SJSA1 (cell line): ENCODE results near the gene VASP. TPM values are rescaled to one million over a fixed set of nuclear protein-coding genes. Genes with fewer than 3 reads are reported as not detected.

Source experiments
- DNase-seq, 2 experiments: peaks; one replicate each; pipeline ENCODE4 v3.0.0-alpha.2; 2015 to 2020; ENCODE audit warnings: low spot score in 2 of 2, low read depth in 1 of 2
- H3K27ac ChIP-seq: fragments of 250-450 bp; sonication (Bioruptor Pico); 2 replicates; pipeline ENCODE4 v1.5.1; 2020; ENCODE audit warnings: mild to moderate bottlenecking, moderate library complexity
- H3K27me3 ChIP-seq: fragments of 250-450 bp; sonication (Bioruptor Pico); replicated peaks from 2 replicates; pipeline ENCODE4 v1.5.1; 2020; ENCODE audit warnings: mild to moderate bottlenecking, moderate library complexity
- H3K36me3 ChIP-seq: fragments of 250-450 bp; sonication (Bioruptor Pico); 2 replicates; pipeline ENCODE4 v1.5.1; 2020; ENCODE audit warnings: mild to moderate bottlenecking
- H3K4me1 ChIP-seq: fragments of 250-450 bp; sonication (Bioruptor Pico); replicated peaks from 2 replicates; pipeline ENCODE4 v1.6.1; 2021; ENCODE audit warnings: mild to moderate bottlenecking
- H3K4me3 ChIP-seq: fragments of 250-450 bp; sonication (Bioruptor Pico); 2 replicates; pipeline ENCODE4 v1.5.1; 2020; ENCODE audit warnings: mild to moderate bottlenecking
- H3K9me3 ChIP-seq: fragments of 250-450 bp; sonication (Bioruptor Pico); replicated peaks from 2 replicates; pipeline ENCODE4 v1.5.1; 2020; ENCODE audit warnings: mild to moderate bottlenecking
- total RNA-seq: library from RNA; depleted of rRNA; stranded (reverse); fragments of >200 nt; shearing (Covaris generic); gene quantifications from 2 replicates; pipeline ENCODE4 v1.2.3, GENCODE V29; 2014

The VASP gene
- total RNA-seq, 1 experiment from 2014 or later, result 115 TPM

DNA sequence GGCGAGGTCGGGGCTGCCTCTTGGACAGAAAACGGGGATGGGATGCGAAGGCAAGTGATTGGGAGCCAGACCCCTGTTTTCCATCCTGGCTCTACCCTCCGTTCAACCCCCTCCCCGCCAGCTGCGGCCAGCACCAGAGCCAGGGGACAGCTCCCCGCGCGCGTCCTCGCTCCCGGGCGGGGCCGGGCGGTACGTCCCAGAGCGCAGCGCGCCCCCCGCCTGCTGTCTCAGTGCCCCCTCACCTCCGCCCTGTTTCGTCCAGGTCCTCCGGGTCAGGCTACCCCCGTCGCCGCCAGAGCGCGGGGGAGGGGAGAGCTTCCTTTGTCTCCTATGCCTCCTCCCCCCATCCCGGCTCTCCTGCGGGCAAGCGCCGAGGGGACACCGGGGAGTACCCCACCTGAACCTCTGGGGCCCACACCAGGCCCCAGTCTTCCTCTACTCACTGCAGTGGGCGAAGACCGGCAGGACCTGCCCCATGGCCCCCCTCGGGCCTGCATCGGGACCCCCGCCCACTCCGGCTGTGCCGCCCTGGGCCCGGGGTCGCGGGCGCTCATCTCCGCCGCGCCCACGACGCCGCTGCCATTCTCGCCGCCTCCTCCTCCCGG, 10.8 kb upstream of the VASP start:
- DNase-seq, result no peak
- Histone ChIP-seq H3K27me3 (peaks cover 12% of the 10 kb centered on the region), H3K36me3 (peaks cover 4% of the 10 kb centered on the region; the same call in 1 of the 2 replicates), H3K27ac (no peak overlapping the region), H3K4me3 (peak overlapping the region; percentile 54), H3K9me3 (0 out of 2 replicates have a peak, but pooled peaks cover 8% of the 10 kb centered on the region), H3K4me1 (peaks cover 24% of the 10 kb centered on the region)

DNA sequence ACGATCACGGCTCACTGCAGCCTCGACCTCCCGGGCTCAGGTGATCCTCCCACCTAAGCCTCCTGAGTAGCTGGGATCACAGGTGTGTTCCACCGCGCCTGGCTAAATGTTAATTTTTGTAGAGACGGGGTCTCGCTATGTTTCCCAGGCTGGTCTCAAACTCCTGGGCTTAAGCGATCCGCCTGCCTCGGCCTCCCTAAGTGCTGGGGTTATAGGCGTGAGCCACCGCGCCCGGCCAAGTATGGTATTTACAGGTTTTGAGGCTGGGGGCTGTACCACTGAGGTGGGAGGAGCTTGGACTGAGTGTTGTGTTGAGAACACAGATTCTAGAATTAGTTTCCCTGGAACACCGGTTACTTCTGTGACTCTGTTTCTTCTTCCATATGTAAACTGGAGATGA, 9.5 kb upstream of the VASP start:
- Histone ChIP-seq H3K4me1 (peaks cover 24% of the 10 kb centered on the region), H3K36me3 (peaks cover 4% of the 10 kb centered on the region; the same call in 1 of the 2 replicates), H3K27ac (no peak overlapping the region), H3K27me3 (peaks cover 12% of the 10 kb centered on the region), H3K9me3 (0 out of 2 replicates have a peak, but pooled peaks cover 8% of the 10 kb centered on the region), H3K4me3 (no peak overlapping the region)
- DNase-seq, result no peak

DNA sequence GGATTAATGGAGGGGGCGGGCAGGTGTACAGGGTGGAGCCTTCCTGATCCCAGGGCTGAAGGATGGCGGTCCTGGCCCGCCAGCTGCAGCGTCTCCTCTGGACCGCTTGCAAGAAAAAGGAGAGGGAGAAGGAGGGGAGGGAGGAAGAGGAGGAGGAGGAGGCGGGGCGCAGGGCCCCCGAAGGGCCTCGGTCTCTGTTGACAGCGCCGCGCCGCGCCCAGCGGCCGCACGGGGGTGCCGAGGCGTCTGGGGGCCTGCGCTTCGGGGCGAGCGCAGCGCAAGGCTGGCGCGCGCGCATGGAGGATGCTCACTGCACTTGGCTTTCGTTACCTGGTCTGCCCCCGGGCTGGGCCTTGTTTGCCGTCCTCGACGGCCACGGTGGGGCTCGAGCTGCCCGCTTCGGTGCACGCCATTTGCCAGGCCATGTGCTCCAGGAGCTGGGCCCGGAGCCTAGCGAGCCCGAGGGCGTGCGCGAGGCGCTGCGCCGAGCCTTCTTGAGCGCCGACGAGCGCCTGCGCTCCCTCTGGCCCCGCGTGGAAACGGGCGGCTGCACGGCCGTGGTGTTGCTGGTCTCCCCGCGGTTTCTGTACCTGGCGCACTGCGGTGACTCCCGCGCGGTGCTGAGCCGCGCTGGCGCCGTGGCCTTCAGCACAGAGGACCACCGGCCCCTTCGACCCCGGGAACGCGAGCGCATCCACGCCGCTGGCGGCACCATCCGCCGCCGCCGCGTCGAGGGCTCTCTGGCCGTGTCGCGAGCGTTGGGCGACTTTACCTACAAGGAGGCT, 8.7 kb upstream of the VASP start, which contains the start of gene PPM1N:
Gene PPM1N, plus strand, starts transcription at position 33 of the 785 bp plus-strand sequence. Its CDS starts 30 bp downstream, at position 63.
- Histone ChIP-seq H3K9me3 (0 out of 2 replicates have a peak, but pooled peaks cover 8% of the 10 kb centered on the region), H3K27me3 (peaks cover 12% of the 10 kb centered on the region), H3K4me3 (peak within 1 kb of the TSS; percentile 54), H3K4me1 (peaks cover 24% of the 10 kb centered on the region), H3K27ac (no peak within 1 kb of the TSS), H3K36me3 (peaks cover 4% of the 10 kb centered on the region; the same call in 1 of the 2 replicates)
- DNase-seq, result no peak

DNA sequence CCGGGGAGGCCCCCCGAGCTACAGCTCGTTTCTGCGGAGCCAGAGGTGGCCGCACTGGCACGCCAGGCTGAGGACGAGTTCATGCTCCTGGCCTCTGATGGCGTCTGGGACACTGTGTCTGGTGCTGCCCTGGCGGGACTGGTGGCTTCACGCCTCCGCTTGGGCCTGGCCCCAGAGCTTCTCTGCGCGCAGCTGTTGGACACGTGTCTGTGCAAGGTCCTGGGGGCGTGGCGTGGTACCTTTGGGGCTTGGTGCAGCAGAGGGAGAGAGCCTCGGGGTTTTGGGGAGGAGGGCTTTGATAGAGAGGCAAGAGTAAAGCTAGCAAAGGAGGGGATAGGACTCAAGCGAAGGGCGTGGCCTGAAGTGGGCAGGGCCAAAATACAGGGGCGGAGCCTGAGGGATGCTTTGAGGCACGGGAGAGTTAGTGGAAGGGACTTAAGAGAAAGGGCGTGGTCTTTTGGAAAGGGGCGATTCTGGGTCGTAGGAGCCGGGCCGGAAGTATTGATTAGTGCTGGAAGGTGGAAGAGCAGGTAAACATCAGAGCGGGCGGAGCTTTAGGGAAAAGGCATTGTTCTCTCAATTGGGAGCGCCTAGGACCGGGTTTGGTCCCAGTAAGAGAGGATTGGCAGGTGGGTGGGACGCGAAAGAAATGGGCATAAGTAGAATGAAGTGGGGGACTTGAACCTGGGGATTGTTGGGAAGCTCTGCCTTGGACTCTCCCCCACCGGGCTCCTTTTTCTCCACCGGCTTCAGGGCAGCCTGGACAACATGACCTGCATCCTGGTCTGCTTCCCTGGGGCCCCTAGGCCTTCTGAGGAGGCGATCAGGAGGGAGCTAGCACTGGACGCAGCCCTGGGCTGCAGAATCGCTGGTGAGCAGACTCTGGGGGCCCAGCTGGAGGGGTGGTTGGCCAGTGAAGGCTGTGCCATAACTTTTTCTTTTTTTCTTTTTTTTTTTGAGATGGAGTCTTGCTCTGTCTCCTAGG, 7.8 kb upstream of the VASP start:
- H3K36me3 ChIP-seq, result peaks cover 4% of the 10 kb centered on the region; the same call in 1 of the 2 replicates
- H3K27me3 ChIP-seq, result peaks cover 12% of the 10 kb centered on the region
- no peak for DNase-seq
- H3K4me3 ChIP-seq, result no peak overlapping the region
- 0 out of 2 replicates have a peak, but pooled peaks cover 5% of the 10 kb centered on the region for H3K9me3 ChIP-seq
- H3K27ac ChIP-seq, result no peak overlapping the region
- H3K4me1 ChIP-seq, result peaks cover 24% of the 10 kb centered on the region

DNA sequence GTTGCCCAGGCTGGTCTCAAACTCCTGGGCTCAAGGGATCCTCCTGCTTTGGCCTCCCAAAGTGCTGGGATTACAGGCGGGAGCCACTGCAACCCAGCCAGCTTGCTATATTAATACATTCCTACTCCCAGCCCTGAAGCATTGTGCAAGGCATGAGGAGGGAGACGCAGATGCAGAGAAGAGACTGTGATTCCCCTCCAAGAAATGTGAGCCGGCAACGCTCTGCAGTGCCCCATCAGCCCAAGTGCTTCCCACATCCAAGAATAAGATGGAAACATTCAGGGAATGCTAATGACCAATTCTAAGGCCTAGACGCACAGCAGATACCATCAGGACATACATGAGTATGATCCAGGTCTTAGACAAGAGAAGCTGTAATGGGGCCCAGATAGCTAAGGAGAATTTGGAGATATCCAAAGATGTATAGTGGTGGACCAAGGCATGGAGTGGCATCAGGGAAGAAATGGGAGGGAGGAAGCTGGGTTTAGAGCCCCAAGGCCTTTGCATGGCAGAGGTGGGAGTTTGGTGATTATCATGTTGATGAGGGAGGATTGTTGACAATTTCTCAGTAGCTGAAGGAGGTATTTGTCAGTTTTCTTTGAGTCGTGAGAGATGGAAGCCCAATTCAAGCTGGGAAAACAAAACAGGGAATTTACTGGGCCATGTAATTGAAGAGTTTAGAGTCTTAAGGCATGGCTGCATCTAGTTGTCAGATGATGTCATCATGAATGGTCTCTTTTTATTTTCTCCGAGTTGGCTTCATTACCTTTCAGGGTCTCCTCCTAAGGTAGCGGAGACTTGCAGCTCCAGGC, 6.2 kb upstream of the VASP start:
- no peak overlapping the region for H3K27ac ChIP-seq
- no peak for DNase-seq
- peaks cover 4% of the 10 kb centered on the region; the same call in 1 of the 2 replicates for H3K36me3 ChIP-seq

DNA sequence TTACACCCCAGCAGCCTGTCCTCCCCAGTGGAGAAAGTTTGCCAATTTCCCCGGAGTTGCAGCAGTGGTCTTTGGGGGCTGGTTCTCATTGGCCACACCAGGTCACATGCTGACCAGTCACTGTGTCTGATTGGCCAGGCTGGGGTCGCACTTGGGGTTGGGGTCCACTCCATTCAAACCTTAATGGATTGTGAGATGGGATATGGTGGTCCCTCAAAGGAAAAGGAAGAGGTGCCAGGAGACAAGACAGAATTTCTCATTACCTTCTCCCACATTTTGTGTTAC, 5.6 kb upstream of the VASP start:
- Histone ChIP-seq H3K4me1 (peaks cover 29% of the 10 kb centered on the region), H3K27me3 (peaks cover 12% of the 10 kb centered on the region), H3K9me3 (0 out of 2 replicates have a peak, but pooled peaks cover under 1% of the 10 kb centered on the region), H3K27ac (no peak overlapping the region), H3K36me3 (peaks cover under 1% of the 10 kb centered on the region; the same call in 1 of the 2 replicates), H3K4me3 (no peak overlapping the region)
- no peak for DNase-seq

More for the DNA sequence above, 6.2 kb upstream of the VASP start:
- Histone ChIP-seq H3K4me1 (peaks cover 32% of the 10 kb centered on the region), H3K9me3 (0 out of 2 replicates have a peak, but pooled peaks cover 5% of the 10 kb centered on the region), H3K4me3 (no peak overlapping the region), H3K27me3 (peaks cover 12% of the 10 kb centered on the region)

DNA sequence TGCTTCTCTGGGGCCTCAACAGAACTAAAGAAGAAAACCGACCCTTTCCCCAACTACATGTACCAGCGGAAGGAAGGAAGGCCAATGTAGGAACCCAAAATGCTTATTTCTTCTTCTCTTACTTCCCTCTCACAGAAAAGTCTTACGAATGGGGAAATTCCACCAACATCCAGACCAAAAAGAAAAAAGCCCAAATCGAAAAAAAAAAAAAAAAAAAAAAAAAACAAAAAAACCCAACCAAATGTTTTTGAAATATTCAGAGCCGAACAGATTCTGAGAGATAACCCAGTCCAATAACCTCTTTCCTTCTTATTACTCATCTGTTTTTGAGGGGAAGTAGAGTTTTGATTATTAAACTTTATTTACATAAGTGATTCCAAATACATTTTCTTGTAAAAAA, 5.2 kb upstream of the VASP start:
- H3K27ac ChIP-seq, result no peak overlapping the region
- DNase-seq, result no peak
- H3K36me3 ChIP-seq, result no peaks in the 10 kb centered on the region
- peaks cover 12% of the 10 kb centered on the region for H3K27me3 ChIP-seq
- H3K4me3 ChIP-seq, result no peak overlapping the region
- H3K4me1 ChIP-seq, result peaks cover 27% of the 10 kb centered on the region
- no peaks in the 10 kb centered on the region for H3K9me3 ChIP-seq

DNA sequence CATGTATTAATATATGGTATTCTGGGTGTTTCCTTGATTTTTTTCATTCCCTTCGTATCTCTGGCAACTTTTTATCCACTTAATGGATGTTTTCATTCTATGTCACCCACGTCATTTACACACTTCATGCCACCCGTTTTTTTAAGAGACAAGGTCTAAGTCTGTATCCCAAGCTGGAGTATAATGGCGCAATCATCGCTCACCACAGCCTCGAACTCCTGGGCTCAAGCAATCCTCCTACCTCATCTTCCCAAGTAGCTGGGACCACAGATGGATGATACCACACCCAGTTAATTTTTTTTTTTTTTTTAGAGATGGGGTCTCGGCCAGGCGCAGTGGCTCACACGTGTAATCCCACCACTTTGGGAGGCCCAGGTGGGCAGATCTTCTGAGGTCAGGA, 3.4 kb upstream of the VASP start:
- H3K4me3 ChIP-seq, result no peak overlapping the region
- H3K27me3 ChIP-seq, result peaks cover 3% of the 10 kb centered on the region
- H3K4me1 ChIP-seq, result peaks cover 19% of the 10 kb centered on the region
- no peak overlapping the region for H3K27ac ChIP-seq
- peaks cover 12% of the 10 kb centered on the region; the same call in 1 of the 2 replicates for H3K36me3 ChIP-seq
- no peak for DNase-seq
- no peaks in the 10 kb centered on the region for H3K9me3 ChIP-seq

DNA sequence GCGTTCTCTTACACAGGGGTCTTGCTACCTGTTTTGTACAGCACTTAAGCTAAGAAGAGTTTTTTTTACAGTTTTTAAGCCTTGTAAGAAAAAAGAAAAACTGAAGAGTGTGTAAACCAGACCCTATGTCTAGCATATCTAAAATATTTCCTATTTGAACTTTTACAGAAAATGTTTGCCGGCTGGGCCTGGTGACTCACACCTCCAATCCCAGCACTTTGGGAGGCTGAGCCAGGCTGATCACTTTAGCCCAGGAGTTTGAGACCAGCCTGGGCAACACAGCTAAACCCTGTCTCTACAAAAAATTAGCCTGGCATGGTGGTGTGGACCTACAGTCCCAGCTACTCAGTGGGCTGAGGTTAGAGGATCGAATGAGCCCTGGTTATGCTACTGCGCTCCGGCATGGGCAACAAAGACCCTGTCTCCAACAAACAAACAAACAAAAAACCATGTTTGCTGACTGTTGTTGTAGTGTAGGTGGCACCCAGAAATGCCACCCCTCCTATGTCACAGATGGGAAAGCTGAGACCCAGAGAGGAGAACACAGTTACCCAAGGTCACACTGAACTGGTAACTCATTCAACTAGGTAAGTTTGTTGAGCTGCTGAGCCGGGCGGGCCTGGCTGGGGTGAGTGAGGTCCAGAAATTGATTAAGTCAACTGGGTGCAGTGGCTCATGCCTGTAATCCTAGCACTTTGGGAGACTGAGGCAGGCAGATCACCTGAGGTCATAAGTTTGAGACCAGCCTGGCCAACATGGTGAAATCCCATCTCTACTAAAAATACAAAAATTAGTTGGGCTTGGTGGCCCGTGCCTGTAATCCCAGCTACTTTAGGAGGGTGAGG, 1.9 kb upstream of the VASP start:
- no peak for DNase-seq
- Histone ChIP-seq H3K4me3 (no peak overlapping the region), H3K4me1 (peaks cover 21% of the 10 kb centered on the region), H3K27ac (no peak overlapping the region), H3K36me3 (peaks cover 15% of the 10 kb centered on the region), H3K27me3 (no peaks in the 10 kb centered on the region), H3K9me3 (no peaks in the 10 kb centered on the region)

DNA sequence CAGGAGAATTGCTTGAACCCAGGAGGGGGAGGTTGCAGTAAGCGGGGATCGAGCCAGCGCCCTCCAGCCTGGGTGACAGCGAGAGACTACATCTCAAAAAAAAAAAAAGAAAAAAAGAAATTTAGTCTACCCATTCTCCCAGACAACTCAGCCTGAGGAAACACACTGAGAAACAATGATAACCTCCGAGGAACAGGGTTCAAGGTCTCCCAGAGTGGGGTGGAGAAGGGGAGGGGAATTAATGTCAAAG, 1.4 kb upstream of the VASP start:
- no peak for DNase-seq
- H3K27ac ChIP-seq, result peak overlapping the region; percentile 71
- H3K9me3 ChIP-seq, result no peaks in the 10 kb centered on the region
- peak overlapping the region; percentile 85 for H3K4me3 ChIP-seq
- peaks cover 17% of the 10 kb centered on the region for H3K36me3 ChIP-seq
- H3K27me3 ChIP-seq, result no peaks in the 10 kb centered on the region
- peaks cover 21% of the 10 kb centered on the region for H3K4me1 ChIP-seq

DNA sequence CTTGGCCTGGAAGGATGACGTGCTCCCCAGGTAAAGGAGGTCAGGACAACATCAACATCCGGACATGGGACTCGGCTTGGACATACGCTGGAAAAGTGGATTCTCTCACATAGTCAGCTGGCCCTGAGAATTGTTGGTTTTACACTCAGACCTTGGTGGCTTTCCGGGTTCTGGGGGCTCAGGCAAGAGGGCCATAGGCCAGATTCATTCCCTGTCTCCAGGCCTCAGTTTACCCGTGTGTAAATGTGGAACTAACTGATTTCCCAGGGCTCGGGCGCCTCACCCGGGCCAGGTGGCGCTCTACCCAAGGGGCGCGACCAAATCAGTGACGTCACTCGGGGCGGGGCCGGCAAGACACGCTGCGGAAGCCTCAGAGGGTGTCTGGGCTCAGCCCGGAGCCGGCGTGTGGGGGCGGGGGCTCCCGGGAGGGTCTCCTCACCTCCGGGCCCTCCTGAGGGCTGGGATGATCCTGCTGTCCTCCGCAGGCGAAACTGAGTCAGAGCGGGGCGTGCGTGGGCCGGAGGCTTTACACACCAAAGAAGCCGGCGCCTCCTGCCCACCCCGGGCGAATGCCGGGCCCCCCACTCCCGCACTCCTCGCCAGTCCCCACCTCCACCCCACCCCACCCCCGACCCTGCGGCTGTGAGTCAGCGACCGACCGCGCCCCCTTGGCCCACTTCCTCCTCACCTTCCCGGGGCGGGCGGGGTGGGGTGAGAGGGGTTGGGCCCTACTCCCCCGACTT, 862 bp upstream of the VASP start:
- H3K4me1 ChIP-seq, result peaks cover 21% of the 10 kb centered on the region
- peak overlapping the region; percentile 85 for H3K4me3 ChIP-seq
- peak overlapping the region; percentile 71 for H3K27ac ChIP-seq
- no peaks in the 10 kb centered on the region for H3K9me3 ChIP-seq
- no peaks in the 10 kb centered on the region for H3K27me3 ChIP-seq
- DNase-seq, result peak; percentile 96 to 97
- peaks cover 17% of the 10 kb centered on the region for H3K36me3 ChIP-seq
